HCT116 (cell line): ENCODE measurements around the gene VARS1. TPM values are rescaled to one million over a fixed set of nuclear protein-coding genes. Genes with fewer than 3 reads are reported as not detected.

Experiments
- ATAC-seq: fragments of 200-7000 bp; cut with Tn5 transposase; 2 replicates; pipeline ENCODE4 v1.9.1; 2020; ENCODE audit warnings: mild to moderate bottlenecking, moderate library complexity
- BruUV-seq: library from RNA; stranded (reverse); fragments of 400-500 nt; replicated peaks from 2 replicates; lab custom pipeline; 2021; lab: Mats Ljungman, UMichigan
- CTCF ChIA-PET: fragments of 300-600 bp; sonication (Branson Sonifier 250); formaldehyde crosslinking; loops from one replicate; lab custom pipeline; 2021; ENCODE audit warnings: antibody characterized with exemption; lab: Charles Lee
- POLR2A ChIA-PET: fragments of 300-600, 350-600 bp; sonication (Branson Sonifier 250); formaldehyde crosslinking; loops from one replicate; lab custom pipeline; 2021; ENCODE audit warnings: antibody characterized with exemption; lab: Charles Lee
- RAD21 ChIA-PET, 2 experiments: fragments of 300-600 bp; sonication (Branson Sonifier 250); formaldehyde crosslinking; loops; one replicate each; lab custom pipeline; 2023; ENCODE audit warnings: low total read pairs in 2 of 2; ENCODE audit not compliant: uncharacterized antibody in 2 of 2, unreplicated experiment in 2 of 2, low non-redundant PET in 1 of 2; lab: Charles Lee
- DNase-seq: peaks from one replicate; pipeline ENCODE4 v3.0.0-alpha.2; 2010; ENCODE audit warnings: low read depth, low spot score
- H2AFZ ChIP-seq: fragments of 200-600 bp; shearing (Covaris generic), sonication (generic); 2 replicates; pipeline ENCODE4 v1.6.1; 2017; ENCODE audit warnings: low read depth, mixed run types, mixed read lengths, antibody characterized with exemption, low read length; ENCODE audit not compliant: poor library complexity, severe bottlenecking
- H3K27ac ChIP-seq: 2 replicates; pipeline ENCODE4 v1.5.1; 2012; ENCODE audit warnings: low read depth, low read length
- H3K27me3 ChIP-seq: fragments of 200-600 bp; sonication (generic); 2 replicates; pipeline ENCODE4 v1.6.1; 2016; ENCODE audit warnings: mixed run types, low read length, mixed read lengths; ENCODE audit not compliant: insufficient read depth
- H3K36me3 ChIP-seq, 2 experiments: fragments of 200-500 bp in 1 of 2; fragments of 200-600 bp in 1 of 2; sonication (Bioruptor generic) in 1 of 2; sonication (generic) in 1 of 2; 2 replicates each; pipeline versions ENCODE4 v1.5.1 to v1.6.1; 2014 to 2016; ENCODE audit warnings: low read length in 2 of 2, inconsistent platforms in 1 of 2, mixed read lengths in 1 of 2, mixed run types in 1 of 2; ENCODE audit not compliant: insufficient read depth in 2 of 2, control insufficient read depth in 1 of 2
- H3K4me1 ChIP-seq, 2 experiments: fragments of 200-600 bp in 1 of 2; sonication (generic) in 1 of 2; 2 replicates each; pipeline versions ENCODE4 v1.5.1 to v1.6.1; 2012 to 2017; ENCODE audit warnings: low read length in 2 of 2, inconsistent platforms in 1 of 2, mild to moderate bottlenecking in 1 of 2, mixed read lengths in 1 of 2, mixed run types in 1 of 2, moderate library complexity in 1 of 2; ENCODE audit not compliant: insufficient read depth in 2 of 2, control insufficient read depth in 1 of 2
- H3K4me2 ChIP-seq: fragments of 200-600 bp; sonication (generic); 2 replicates; pipeline ENCODE4 v1.6.1; 2017; ENCODE audit warnings: mixed run types, low read length, mixed read lengths
- H3K4me3 ChIP-seq, 2 experiments: fragments of 200-600 bp in 1 of 2; sonication (generic) in 1 of 2; replicated peaks in 1 of 2; 2 replicates each; pipeline ENCODE4 v1.5.1; 2011 to 2016; ENCODE audit warnings: low read length in 2 of 2, control low read depth in 1 of 2, low read depth in 1 of 2, mild to moderate bottlenecking in 1 of 2, mixed read lengths in 1 of 2, mixed run types in 1 of 2
- H3K79me2 ChIP-seq: fragments of 200-600 bp; sonication (generic); 2 replicates; pipeline ENCODE4 v1.6.1; 2017; ENCODE audit warnings: mild to moderate bottlenecking, mixed run types, low read length, moderate library complexity, mixed read lengths; ENCODE audit not compliant: insufficient read depth
- H3K9ac ChIP-seq: fragments of 200-600 bp; sonication (generic); 2 replicates; pipeline ENCODE4 v1.6.1; 2016; ENCODE audit warnings: low read length, mixed read lengths
- H3K9me2 ChIP-seq: fragments of 200-600 bp; sonication (generic), shearing (Covaris generic); 2 replicates; pipeline ENCODE4 v1.6.1; 2017; ENCODE audit warnings: mixed run types, mild to moderate bottlenecking, moderate library complexity; ENCODE audit not compliant: insufficient read depth
- H3K9me3 ChIP-seq, 2 experiments: fragments of 200-500 bp in 1 of 2; fragments of 200-600 bp in 1 of 2; sonication (Bioruptor generic) in 1 of 2; sonication (generic) in 1 of 2; 2 replicates each; pipeline ENCODE4 v1.6.1; 2014 to 2017; ENCODE audit warnings: low read length in 2 of 2, mixed read lengths in 2 of 2, inconsistent platforms in 1 of 2, low read depth in 1 of 2, mild to moderate bottlenecking in 1 of 2, mixed run types in 1 of 2, moderate library complexity in 1 of 2; ENCODE audit not compliant: control insufficient read depth in 1 of 2, insufficient read depth in 1 of 2
- H4K20me1 ChIP-seq: fragments of 200-600 bp; sonication (generic), shearing (Covaris generic); 2 replicates; pipeline ENCODE4 v1.6.1; 2017; ENCODE audit warnings: mixed run types, mild to moderate bottlenecking, moderate library complexity; ENCODE audit not compliant: insufficient read depth
- ATF3 ChIP-seq: IDR thresholded peaks from 2 replicates; pipeline ENCODE4 v1.6.1; 2012
- CTCF ChIP-seq, 3 experiments: fragments of 200-600 bp in 1 of 3; sonication (generic) in 1 of 3; IDR thresholded peaks in 2 of 3; conservative IDR thresholded peaks in 1 of 3; 2 replicates each; pipeline ENCODE4 v1.5.1; 2012 to 2017; ENCODE audit warnings: low read depth in 2 of 3, low read length in 2 of 3, antibody characterized with exemption in 1 of 3, borderline replicate concordance in 1 of 3, control low read depth in 1 of 3, mild to moderate bottlenecking in 1 of 3, mixed read lengths in 1 of 3, mixed run types in 1 of 3, moderate library complexity in 1 of 3; ENCODE audit not compliant: insufficient read depth in 1 of 3
- RAD21 ChIP-seq: IDR thresholded peaks from 2 replicates; pipeline ENCODE4 v1.6.1; 2012; ENCODE audit warnings: low read depth, mild to moderate bottlenecking
- ZFX ChIP-seq: fragments of 450-650 bp; IDR thresholded peaks from 2 replicates; pipeline ENCODE4 v1.6.1; 2017
- intact Hi-C: fragments of 100-400 bp; cut with micrococcal nuclease; formaldehyde crosslinking; loops from 2 replicates; pipeline ENCODE4 v1.10.0; 2022
- total RNA-seq: library from RNA; stranded (reverse); gene quantifications from one replicate; pipeline ENCODE4 v1.2.1, GENCODE V29; 2021; ENCODE audit not compliant: unreplicated experiment

The VARS1 gene
- total RNA-seq, 1 experiment from 2014 or later, result 254 TPM

- Histone ChIP-seq H3K9ac (no peak overlapping the region), H3K9me3 (no peaks in the 10 kb centered on the region), H3K4me2 (peak overlapping the region; percentile 99), H3K9me2 (no peaks in the 10 kb centered on the region), H3K79me2 (peaks cover 69% of the 10 kb centered on the region), H2AFZ (no peak overlapping the region), H3K4me3 (peak overlapping the region in 1 of 2 experiments; percentile 93; a peak in 1 of 4 replicates), H3K36me3 (peaks cover 20 to 24% of the 10 kb centered on the region in 2 experiments; a peak in 3 of 4 replicates), H4K20me1 (0 out of 2 replicates have a peak, but pooled peaks cover 5% of the 10 kb centered on the region), H3K4me1 (peaks cover 23 to 40% of the 10 kb centered on the region in 2 experiments), H3K27me3 (no peaks in the 10 kb centered on the region), H3K27ac (peak overlapping the region; percentile 98; the same call in 1 of the 2 replicates)
- BruUV-seq, result no TSS peak
- TF ChIP-seq ATF3 (no peak), RAD21 (peak; percentile 27; the same call in 1 of the 2 replicates), ZFX (no peak), CTCF (IDR thresholded peaks at IDR 0.05 in 2 of 3, conservative IDR thresholded peaks at IDR 0.05 in 1 of 3; ENCODE audit: borderline replicate concordance in 1 of 3, insufficient read depth in 1 of 3, low read depth in 2 of 3, low read length in 2 of 3) (peak; percentile 37 to 71 (median 56); a peak in 5 of 6 replicates)
- POLR2A ChIA-PET, result interaction anchor here (0.9 to 2.1 kb wide), 3 partner anchors 36 to 48 kb away, joined by 3 to 6 read pairs (median 6); partner anchors contain the start of gene HSPA1B
- DNase-seq (no peak), ATAC-seq (no peak; the same call in 1 of the 2 replicates)
- CTCF ChIA-PET, result interaction anchor here (0.5 to 1.8 kb wide), 11 partner anchors 15 to 138 kb away, joined by 3 to 9 read pairs (median 3); partner anchors contain the start of genes LSM2 and LY6G6D
- RAD21 ChIA-PET, result interaction anchor here in 1 of 2 experiments (0.7 kb wide), 1 partner anchor 18 kb away, joined by 3 read pairs; no protein-coding TSS in a partner anchor
- intact Hi-C loops, result no loop called here
These were observed 4.0 kb downstream of the VARS1 start for GRCh38 chr6:31791324-31792089.
